Activated CD8-positive, alpha-beta memory T cell treated with anti-CD3 and anti-CD28 coated beads for 24 hours (primary cell): ENCODE measurements around the gene CALML6.
"Not testable (repeated sequence)": the region's sequence is repeated elsewhere in the genome, so short reads cannot be mapped to it uniquely, and the experiment has no call there.

Experiments
- DNase-seq: peaks from one replicate; pipeline ENCODE4 v3.0.0-alpha.2; 2020

CALML6 gene

DNA sequence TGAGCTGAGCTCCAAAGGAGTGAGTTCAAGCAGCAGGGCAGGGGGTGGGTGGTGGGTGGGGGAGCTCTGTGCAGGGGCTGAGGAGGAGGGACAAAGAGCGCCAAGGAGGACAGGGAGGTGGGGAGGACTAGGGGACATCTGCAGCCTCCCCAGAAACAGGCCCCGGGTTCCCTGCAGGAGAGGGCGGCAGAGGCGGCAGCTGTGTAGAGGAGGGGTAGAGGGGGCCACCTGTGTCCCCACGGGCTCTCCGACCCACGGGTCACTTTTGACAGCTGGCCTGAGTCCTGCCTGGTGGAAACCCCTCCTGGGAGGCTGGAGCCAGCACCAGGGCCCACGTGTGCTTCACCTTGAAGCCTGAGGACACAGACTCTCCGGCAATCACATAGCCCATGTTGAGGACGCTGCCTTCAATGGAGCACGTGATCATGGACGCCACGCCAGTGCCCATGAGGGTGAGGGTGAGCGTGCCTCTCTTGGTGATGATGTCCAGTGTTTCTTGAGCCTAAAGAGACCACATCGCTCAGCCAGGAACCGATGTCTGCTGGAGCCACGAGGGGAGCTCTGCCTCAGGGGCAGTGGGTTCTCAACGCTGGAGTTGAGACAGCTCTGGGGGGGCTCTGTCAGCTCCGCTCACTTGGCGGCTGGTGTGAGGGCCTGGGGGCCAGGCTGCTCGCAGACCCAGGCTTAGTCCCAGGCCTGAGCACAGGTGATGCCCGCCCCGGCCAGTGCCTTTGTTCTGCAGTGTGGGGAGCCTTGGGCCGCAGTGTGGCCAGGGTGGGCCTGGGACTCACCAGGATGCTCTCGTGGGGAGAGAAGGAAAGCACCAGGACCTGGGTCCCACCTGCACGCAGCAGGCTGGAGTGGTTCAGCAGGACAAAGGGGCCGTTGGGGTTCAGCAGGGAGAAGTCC lies 10.6 kb downstream of the CALML6 start:
- no peak for DNase-seq

DNA sequence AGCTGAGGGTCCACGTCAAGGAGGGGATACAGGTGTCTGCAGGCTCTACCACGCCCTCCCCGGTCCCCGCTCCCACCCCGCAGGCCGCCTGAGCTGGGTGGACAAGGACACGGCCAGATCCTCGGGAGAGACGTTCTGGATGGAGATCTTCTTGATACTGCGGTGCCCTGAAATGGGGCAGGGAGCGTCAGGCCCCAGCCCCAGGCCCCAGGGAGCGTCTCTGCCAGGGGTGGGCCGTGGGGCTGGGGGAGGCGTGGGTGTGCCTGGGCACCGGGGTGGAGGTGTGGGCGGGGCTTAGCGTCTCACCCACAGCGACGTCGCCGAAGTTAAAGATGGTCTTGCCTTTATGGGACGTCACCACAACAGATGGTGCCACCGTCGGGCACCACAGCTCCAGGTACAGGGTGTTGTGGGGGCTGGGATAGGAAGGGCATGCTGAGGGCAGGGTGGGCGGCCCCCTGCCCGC lies 11.3 kb downstream of the CALML6 start:
- no peak for DNase-seq

DNA sequence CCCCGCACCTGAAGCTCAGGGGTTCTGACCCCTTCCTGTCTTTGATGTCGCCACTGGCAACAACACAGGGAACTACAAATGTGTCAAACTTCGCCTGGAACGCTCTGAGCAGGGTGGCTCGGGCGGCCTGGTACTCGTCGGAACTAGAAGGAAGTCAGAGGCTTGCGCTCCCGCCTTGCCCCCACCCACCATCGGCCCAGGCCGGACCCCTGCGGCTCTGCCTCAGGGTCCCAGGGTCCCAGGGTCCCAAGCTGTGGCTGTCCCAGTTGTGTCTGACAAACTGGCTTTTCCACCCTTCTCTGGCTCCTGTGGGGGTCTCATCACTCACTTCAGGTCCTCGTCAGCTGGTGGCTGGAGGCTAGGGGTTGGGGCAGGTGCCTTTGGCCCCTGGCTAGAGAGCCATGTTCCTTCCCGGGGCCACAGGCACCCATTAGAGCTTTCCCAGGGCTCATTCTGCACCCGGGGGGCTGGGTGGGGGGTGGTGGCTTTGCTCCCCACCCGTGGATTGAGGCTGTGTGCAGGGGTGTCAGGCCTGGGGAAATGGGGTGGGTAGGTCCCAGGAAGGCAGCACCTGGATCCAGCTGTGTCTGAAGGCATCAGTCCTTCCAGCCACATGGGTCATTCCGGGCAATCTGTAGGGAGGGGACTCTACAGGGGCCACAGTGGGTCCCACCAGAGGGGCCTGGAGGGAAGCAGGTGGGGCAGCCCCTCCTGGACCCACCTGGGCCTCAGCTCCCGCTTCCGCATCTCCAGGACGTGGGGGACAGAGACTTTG lies 12.0 kb downstream of the CALML6 start:
- no peak for DNase-seq

DNA sequence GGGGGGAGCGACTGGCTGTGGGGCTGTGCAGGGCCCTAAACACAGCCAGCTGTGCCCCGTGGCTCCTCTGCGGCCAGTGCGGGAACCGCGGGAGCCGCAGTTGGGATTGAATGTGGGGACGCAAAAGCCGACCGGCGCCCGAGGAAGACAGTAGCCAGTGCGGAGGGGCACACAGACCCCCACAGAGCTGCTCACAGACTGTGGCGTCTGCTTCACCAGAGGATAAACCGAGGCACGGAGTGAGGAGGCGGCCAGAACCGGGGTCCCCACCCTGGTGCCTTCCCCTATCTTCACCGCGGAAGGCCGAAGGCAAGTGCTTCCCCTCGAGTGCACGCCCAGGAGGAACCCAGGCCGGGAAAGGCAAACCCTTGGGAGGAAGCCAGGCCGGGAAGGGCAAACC lies 12.7 kb downstream of the CALML6 start:
- no peak for DNase-seq

DNA sequence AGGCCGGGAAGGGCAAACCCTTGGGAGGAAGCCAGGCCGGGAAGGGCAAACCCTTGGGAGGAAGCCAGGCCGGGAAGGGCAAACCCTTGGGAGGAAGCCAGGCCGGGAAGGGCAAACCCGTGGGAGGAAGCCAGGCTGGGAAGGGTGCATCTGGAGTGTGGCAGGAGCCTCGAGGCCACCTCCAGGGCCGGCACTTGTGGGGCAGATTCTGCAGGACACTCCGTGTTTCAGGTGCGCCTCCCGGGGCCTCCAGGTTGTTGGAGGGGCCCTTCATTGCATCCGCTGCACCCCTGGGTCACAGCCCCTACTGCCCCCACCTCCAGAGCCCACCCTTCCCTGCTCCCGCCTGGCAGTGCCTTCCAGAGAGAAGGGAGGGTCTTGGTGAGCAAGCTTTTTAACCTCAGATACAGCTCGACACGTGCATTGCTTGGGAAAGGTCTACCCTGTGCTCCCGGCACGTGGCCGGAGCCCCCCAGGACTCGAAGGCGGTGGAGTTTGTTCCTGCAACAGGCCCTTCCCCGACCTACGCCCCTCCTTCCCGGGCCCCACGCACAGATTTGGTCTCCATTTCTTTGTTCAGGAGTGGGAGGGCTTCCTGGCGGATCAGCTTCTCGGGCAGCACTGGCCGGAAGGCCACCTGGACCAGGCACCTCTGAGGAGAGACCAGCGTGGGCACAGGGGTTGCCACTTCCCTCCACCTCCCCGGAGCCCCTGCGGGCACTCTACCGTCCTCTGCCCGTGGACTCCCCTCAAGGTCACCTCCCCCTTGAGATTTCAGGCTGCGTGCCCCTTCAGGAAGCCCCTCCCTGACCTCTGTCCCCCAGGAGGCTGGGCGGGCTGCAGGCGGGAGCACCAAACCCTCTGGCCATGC lies 13.4 kb downstream of the CALML6 start:
- no peak for DNase-seq

DNA sequence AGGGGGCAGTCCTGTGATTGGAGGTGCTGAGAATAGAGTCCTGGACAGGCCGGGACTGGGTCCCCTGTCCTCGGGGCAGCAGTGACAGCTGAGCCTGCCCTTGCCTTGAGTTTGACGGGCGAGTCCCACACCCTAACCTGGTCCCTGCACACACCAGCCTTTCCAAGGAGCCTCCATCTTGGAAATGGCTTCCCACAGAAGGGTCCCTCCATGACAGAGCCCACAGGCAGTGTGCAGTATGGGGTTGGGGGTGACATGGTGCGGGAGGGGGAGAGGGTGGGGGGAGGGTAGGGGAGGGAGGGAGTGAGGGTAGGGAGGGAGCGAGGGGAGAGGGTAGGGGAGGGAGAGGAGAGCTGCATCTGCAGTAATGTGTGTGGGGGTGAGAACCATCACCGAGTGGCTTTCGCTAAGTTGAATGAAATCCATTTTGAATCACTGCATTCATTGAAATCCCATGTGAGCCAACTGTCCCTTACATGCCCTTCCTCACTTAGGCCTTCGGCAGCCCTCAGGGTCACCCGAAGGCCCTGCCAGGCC lies 14.1 kb downstream of the CALML6 start:
- no peak for DNase-seq

DNA sequence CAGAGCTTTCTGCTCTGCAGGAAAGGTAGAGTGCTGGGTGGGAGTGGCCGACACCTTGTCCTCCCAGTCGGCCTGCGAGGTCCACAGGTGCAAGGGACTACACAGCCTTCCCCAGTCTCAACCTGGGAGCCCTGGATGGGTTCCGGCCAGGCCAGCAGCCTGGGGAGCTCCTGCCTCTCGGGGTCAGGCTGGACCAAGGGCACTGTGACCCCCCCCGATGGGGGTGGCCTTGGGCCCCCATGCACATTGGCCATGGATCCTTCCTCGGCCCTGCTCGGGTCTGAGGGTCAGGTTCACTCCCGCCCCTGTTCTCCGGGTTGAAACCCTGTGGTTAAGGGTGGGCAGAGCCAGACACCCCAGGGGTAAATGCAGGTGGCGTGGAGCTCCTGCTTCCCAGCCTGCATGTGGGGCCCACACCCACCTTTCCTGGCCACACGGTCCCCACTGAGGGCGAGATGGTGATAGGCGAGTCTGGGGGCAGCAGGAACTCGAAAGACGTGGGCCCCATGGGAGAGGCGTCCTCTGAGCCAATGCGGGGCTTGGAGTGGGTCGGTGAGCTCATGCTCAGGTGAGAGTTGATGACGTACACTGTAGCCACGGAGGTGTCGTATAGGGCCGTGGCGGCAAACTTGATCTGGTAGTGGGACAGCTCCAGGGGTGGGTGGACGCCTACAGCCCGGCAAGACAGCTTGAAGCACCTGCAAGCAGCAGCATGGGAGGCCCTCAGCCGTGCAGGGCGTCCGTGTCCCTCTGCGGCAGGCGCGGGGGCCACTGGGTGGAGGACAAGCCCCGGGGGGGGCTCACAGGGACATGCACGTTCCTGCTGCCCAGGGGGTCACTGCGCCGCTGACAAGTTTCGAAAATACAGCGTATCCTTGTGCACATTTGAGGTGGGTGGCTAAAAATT lies 14.8 kb downstream of the CALML6 start:
- no peak for DNase-seq

DNA sequence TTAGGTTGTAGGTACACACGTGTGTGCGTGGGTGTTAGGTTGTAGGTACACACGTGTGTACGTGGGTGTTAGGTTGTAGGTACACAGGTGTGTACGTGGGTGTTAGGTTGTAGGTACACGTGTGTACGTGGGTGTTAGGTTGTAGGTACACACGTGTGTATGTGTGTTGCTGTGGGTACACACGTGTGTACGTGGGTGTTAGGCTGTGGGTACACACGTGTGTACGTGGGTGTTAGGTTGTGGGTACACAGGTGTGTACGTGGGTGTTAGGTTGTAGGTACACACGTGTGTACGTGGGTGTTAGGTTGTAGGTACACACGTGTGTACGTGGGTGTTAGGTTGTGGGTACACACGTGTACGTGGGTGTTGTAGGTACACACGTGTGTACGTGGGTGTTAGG lies 19.8 kb downstream of the CALML6 start:
- not testable (repeated sequence) for DNase-seq

DNA sequence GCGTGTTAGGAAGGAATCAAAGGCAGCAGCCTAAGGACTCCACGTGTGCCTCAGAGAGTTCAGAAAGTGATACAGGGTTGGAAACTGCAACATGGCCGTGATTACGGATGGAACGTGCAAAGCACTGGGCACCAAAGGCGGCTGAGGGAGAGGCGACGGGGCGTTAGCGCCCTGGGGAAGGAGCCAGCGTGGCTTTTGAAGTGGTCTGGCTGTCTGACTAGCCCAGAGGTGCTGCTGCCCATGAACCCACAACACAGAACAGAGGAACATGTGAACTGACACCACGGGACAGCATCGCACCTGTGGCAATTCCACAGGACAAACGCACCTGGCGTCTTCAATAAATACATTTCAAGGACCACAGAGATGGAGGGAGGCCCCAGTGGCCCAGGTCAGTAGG lies 22.0 kb downstream of the CALML6 start:
- no peak for DNase-seq

DNA sequence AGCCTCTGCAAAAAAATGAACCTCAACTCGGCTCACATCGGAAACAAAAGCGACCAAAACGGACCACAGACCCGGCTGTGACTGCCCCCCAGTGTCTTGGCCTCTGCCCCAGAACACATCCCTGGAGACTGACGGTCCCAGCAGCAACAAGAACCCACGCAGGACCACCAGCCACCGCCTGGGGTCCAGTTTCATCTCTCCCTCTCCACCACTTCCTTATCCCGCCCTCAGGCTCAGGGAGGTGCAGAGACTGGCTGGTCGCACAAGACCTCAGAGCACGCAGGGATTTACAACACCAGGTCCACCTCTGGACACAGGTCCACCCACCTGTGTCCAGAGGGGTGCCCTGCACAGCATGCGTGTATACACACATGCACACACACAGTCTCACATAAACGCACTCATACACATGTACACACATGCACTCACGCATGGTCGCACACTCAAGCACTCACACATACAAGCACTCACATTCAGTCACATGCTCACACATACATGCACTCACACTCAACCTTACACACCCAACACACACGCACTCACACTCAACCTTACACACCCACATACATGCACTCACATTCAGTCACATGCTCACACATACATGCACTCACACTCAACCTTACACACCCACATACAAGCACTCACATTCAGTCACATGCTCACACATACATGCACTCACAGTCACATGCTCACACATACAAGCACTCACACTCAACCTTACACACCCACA lies 22.7 kb downstream of the CALML6 start:
- no peak for DNase-seq

DNA sequence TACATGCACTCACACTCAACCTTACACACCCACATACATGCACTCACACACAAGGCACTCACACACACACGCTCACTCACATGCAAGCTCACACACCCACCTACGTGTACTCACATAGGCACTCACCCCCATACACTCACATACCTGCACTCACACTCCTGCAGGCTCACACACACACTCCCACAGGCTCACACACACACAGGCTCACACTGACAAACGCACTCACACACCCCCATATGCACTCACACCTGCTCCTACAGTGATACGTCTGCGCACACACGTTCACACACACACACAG lies 23.2 kb downstream of the CALML6 start:
- no peak for DNase-seq

DNA sequence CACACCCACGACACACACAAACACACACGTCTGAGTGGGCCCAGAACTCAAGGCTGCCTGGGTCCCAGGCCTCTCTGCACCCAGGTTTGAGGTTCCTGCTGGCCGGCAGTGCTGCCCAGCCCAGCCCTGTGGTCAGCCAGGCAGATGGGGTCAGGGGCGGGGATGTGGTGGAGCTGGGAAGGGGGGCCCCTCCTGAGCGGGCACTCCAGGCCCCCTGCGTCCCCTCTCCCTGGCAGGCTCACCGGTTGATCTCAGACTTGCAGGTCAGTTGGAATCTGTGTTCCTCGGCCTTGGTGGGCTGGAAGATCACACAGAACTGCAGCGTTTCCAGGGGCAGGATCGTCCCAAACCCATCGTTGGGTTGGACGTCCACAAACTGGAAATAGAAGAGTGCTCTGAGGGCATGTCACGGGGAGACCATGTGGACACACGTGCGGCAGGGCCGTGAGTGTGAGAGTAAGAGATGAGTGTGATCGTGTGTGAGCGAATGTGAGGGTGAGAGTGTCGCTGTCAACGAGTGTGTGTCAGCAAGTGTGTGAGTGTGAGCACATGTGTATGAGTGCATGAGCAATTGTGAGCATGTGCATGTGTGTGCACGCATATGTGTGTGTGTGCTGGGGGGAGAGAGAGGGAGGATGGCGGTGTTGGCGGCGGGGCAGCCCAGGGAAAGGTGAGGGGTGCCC lies 23.7 kb downstream of the CALML6 start:
- no peak for DNase-seq

DNA sequence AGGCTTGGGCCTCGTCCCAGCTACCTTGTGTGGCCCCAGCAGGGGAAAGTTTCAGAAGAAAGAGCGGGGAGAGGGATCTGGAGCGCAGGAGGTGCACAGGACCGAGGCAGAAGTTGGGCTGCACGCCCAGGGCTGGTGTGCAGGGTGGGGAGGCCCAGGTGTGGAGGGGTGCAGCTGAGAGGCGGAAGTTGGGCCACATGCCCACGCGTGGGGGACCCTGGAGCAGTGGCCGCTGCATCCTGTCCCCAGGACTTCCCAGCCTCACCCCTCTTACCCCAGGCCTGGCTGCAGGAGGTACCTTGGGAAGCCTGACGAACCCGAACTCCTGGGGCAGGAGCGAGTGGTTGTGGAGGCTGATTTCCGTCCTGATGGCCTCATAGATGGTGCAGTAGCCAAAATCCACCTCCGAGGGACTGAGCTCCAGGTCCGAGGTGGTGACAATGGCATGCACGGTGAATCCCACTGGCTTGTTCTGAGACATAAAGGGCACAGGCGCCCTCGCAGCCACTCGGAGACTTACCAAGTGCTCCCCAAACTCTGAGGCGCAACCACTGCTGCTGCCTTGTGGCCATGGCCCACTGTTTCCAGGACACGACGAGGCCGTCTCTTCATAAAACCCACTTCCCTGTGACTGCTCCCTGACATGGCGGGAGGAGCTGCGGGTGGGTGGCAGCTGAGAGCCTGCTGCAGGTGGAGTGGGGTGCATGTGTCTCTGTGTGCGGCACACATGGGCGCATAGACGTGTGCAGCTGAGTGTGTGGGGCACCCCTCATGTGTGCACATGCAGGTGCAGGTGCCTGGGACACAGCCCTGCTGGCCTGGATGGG lies 24.4 kb downstream of the CALML6 start:
- DNase-seq = no peak

DNA sequence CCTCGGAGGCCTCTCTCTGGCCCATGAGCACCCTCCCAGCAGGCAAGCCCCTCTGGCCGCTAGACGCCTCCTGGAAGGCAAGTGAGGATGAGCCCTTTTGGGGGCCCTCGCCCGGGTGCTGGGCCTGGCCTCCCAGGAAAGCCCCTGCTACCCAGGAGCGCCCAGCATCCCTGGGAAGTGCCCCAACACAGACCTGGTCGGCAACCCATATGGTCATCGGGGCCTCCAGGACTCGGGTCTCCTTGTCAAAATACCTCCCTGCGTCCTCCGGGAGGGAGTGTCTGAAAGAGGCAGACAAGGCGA lies 25.0 kb downstream of the CALML6 start:
- DNase-seq = no peak

DNA sequence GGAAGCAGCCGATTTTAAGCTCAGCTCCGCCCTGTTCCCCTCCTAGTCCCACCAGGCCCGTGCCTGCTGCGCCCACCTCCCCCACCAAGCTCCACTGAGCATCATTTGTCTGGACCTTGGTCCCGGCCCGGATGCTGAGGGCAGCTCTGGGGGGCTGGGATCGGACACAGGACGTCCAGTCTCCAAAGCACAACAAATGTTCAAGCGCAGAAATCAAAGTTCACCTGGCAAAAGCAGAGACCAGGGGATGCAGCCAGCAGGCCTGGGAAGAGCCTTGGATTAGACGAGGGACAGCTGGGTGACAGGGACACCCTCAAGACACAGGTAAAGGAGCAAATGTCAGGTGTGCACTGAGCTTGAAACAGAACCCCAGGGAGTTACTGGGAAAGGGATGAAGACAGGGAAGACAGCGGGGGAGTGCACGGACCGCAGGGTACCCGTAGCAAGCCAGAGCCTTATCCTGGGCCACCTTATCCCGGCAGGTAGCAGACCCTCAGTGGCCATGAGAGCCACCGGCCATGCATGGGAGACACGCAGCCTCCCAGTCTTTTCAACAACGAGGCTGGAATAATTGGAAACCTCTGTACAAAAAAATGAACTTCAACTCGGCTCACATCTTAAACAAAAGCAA lies 26.3 kb downstream of the CALML6 start:
- DNase-seq = no peak

DNA sequence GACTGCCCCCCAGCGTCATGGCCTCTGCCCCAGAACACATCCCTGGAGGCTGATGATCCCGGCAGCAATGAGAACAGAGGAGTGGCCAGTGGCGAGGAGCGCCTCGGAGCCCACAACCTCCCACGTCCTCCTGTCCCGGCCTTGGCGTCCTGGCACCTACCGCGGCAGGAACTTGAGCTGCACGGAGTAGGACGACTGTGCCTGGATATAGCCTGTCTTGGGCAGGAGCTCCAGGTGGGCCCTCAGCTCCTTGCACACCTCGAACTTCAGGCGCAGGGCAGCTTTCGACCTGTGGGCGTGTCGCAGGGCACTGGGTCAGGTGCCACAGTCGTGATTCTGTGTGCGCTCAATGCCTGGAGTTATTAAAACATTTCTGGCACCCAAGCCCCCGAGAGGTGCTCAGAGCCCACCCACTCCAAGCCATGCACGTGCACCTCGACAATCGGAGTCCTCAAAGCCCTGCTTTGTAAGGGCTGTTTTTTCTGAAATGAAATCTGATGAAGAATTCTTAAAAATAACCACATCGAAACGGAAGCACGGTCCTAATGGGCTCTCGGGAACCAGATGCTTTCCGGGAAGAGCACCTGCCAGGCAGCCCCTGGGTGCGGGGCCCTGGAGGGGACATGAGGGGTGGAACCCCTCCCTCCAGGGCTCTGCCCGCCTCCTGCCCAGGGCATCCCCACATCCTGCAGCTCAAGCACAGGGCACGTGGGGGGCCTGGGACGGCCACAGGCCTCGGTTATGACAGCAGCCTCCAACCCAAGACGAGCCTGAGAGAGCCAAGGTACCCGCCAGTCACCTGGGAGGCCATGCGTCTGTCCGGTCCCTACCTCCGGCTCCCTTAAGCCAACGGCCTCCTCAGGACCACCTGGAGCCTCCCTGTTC lies 27.1 kb downstream of the CALML6 start:
- DNase-seq = no peak

DNA sequence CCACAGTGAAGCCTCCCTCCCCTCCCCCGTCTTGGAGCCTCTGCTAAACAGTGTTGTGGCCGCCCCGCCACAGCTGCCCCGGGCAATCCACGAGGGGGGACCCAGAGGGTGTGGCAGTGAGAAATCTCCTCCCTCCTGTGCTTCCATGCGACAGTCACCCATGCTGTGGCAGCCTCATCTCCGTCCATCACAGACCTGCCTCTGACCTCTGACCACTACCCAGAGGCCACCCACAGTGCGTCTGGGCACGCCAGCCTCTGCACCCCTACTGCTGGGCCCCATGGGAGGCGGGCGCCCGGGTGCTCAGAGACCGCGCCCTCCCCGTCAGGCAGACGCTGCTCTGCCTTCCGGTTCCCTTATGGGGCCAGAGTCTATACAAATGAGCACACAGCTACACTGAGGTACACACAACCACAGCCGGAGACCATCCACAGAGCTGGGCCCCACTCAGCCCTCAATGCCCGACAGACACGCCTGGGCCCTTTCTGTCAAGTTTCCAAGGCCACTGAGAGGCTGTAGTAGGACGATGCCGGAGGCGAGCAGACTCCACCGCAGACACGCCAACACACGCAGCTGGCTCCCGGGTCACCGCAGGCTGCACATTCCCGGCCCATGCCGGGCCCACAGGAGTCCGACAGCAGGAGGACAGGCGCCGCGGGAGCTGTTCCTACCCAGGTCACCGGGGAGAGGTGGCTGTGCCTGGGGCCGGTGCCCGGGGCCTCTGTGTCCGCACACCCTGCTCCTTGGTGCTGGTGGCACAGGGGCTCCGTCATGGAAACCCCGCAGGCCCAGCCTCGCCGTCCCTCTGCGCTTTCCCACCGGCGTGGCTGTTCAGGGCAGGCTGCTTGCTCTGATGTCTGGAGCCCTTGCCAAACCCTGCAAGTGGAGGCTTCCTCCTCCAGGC lies 27.9 kb downstream of the CALML6 start:
- no peak for DNase-seq
